H1 (cell line): ENCODE results near the gene PRR33. TPM values are rescaled to one million over a fixed set of nuclear protein-coding genes. Genes with fewer than 3 reads are reported as not detected.

Experiments
- CTCF ChIA-PET: fragments of 300-600 bp; sonication (Branson Sonifier 250); formaldehyde crosslinking; loops from one replicate; lab custom pipeline; 2021; ENCODE audit not compliant: partially characterized antibody; lab: Charles Lee
- POLR2A ChIA-PET: fragments of 300-600 bp; sonication (Branson Sonifier 250); formaldehyde crosslinking; loops from one replicate; lab custom pipeline; 2021; ENCODE audit warnings: inconsistent platforms; ENCODE audit not compliant: partially characterized antibody; lab: Charles Lee
- DNase-seq, 2 experiments: peaks; one replicate each; pipeline versions ENCODE4 v3.0.0 to v3.0.0-alpha.2; 2010 to 2022; ENCODE audit warnings: low spot score in 2 of 2, low read depth in 1 of 2, mixed read lengths in 1 of 2
- FAIRE-seq: peaks from 2 replicates; lab custom pipeline; 2011; peaks lifted over from hg19 to GRCh38; lab: Jason Lieb, UNC
- H2AFZ ChIP-seq: 2 replicates; pipeline ENCODE4 v1.8.1; 2012; ENCODE audit warnings: low read length, inconsistent platforms
- H2AK5ac ChIP-seq: 2 replicates; pipeline ENCODE4 v1.6.1; 2013; ENCODE audit warnings: low read depth, low read length
- H2BK120ac ChIP-seq: replicated peaks from 2 replicates; pipeline ENCODE3; 2013; ENCODE audit warnings: low read depth, low read length, inconsistent platforms
- H2BK12ac ChIP-seq: 2 replicates; pipeline ENCODE4 v1.6.1; 2013; ENCODE audit warnings: low read depth, low read length
- H2BK15ac ChIP-seq: 2 replicates; pipeline ENCODE4 v1.6.1; 2013; ENCODE audit warnings: low read length
- H2BK20ac ChIP-seq: 2 replicates; pipeline ENCODE4 v1.6.1; 2013; ENCODE audit warnings: low read length
- H2BK5ac ChIP-seq: 2 replicates; pipeline ENCODE4 v1.6.1; 2013; ENCODE audit warnings: low read depth, low read length
- H3K14ac ChIP-seq: 2 replicates; pipeline ENCODE4 v1.6.1; 2013; ENCODE audit warnings: inconsistent platforms; ENCODE audit not compliant: insufficient read length
- H3K18ac ChIP-seq: 2 replicates; pipeline ENCODE4 v1.6.1; 2013; ENCODE audit warnings: low read length; ENCODE audit errors: extremely low read depth
- H3K23ac ChIP-seq: 2 replicates; pipeline ENCODE4 v1.6.1; 2013; ENCODE audit warnings: inconsistent platforms; ENCODE audit not compliant: insufficient read length
- H3K23me2 ChIP-seq: 2 replicates; pipeline ENCODE4 v1.6.1; 2013; ENCODE audit warnings: low read depth, low read length
- H3K27ac ChIP-seq: 2 replicates; pipeline ENCODE4 v1.6.1; 2011; ENCODE audit warnings: low read depth, low read length, inconsistent platforms
- H3K27me3 ChIP-seq, 4 experiments: replicated peaks in 1 of 4; 1 replicate in 1 of 4; 2 replicates in 3 of 4; pipeline versions ENCODE4 v1.6.1 to v1.8.1; 2011 to 2013; ENCODE audit warnings: low read length in 3 of 4, mild to moderate bottlenecking in 3 of 4, inconsistent platforms in 2 of 4, mixed read lengths in 2 of 4, moderate library complexity in 1 of 4; ENCODE audit not compliant: control insufficient read depth in 3 of 4, insufficient read depth in 3 of 4; ENCODE audit errors: extremely low read depth in 1 of 4
- H3K36me3 ChIP-seq, 4 experiments: 2 replicates each; pipeline versions ENCODE4 v1.6.1 to v1.8.1; 2011 to 2013; ENCODE audit warnings: mild to moderate bottlenecking in 4 of 4, low read length in 3 of 4, moderate library complexity in 2 of 4, control low read depth in 1 of 4, inconsistent platforms in 1 of 4; ENCODE audit not compliant: insufficient read depth in 4 of 4, control insufficient read depth in 2 of 4
- H3K4ac ChIP-seq: replicated peaks from 2 replicates; pipeline ENCODE3; 2013; ENCODE audit warnings: low read length, low read depth, mixed read lengths, inconsistent platforms; ENCODE audit not compliant: insufficient read length
- H3K4me1 ChIP-seq, 4 experiments: replicated peaks in 1 of 4; 1 replicate in 1 of 4; 2 replicates in 3 of 4; pipeline versions ENCODE4 v1.6.1 to v1.8.1; 2011 to 2013; ENCODE audit warnings: low read length in 3 of 4, inconsistent platforms in 2 of 4, mixed read lengths in 1 of 4; ENCODE audit not compliant: insufficient read depth in 4 of 4, control insufficient read depth in 3 of 4
- H3K4me2 ChIP-seq, 2 experiments: 2 replicates each; pipeline versions ENCODE4 v1.6.1 to v1.8.1; 2011 to 2013; ENCODE audit warnings: low read depth in 2 of 2, low read length in 2 of 2, control low read depth in 1 of 2, inconsistent platforms in 1 of 2, mild to moderate bottlenecking in 1 of 2; ENCODE audit not compliant: insufficient read depth in 1 of 2
- H3K4me3 ChIP-seq, 4 experiments: fragments of 200-600, 300-600 bp in 1 of 4; sonication (generic), shearing (Covaris generic), sonication (Bioruptor Twin) in 1 of 4; 2 replicates each; pipeline versions ENCODE4 v1.5.1 to v1.8.1; 2011 to 2016; ENCODE audit warnings: low read length in 4 of 4, low read depth in 3 of 4, control low read depth in 2 of 4, inconsistent platforms in 2 of 4, mild to moderate bottlenecking in 2 of 4, mixed read lengths in 1 of 4, moderate library complexity in 1 of 4; ENCODE audit not compliant: insufficient read depth in 2 of 4; ENCODE audit errors: extremely low read depth in 1 of 4
- H3K56ac ChIP-seq: replicated peaks from 2 replicates; pipeline ENCODE3; 2013; ENCODE audit warnings: low read depth, mild to moderate bottlenecking, mixed read lengths, low read length, inconsistent platforms; ENCODE audit not compliant: insufficient read length
- H3K79me1 ChIP-seq: 2 replicates; pipeline ENCODE4 v1.6.1; 2013; ENCODE audit warnings: low read depth, low read length, control low read depth
- H3K79me2 ChIP-seq, 2 experiments: 2 replicates each; pipeline versions ENCODE4 v1.6.1 to v1.8.1; 2012 to 2013; ENCODE audit warnings: low read length in 2 of 2, mild to moderate bottlenecking in 2 of 2, inconsistent platforms in 1 of 2; ENCODE audit not compliant: insufficient read depth in 2 of 2, control insufficient read depth in 1 of 2
- H3K9ac ChIP-seq, 4 experiments: replicated peaks in 1 of 4; 1 replicate in 1 of 4; 2 replicates in 3 of 4; pipeline versions ENCODE4 v1.6.1 to v1.8.1; 2011 to 2013; ENCODE audit warnings: low read depth in 3 of 4, low read length in 3 of 4, control low read depth in 2 of 4, mild to moderate bottlenecking in 2 of 4, moderate library complexity in 2 of 4, inconsistent platforms in 1 of 4; ENCODE audit errors: extremely low read depth in 1 of 4
- H3K9me3 ChIP-seq, 2 experiments: 2 replicates each; pipeline versions ENCODE4 v1.6.1 to v1.8.1; 2012 to 2013; ENCODE audit warnings: mild to moderate bottlenecking in 2 of 2, moderate library complexity in 2 of 2, control low read depth in 1 of 2, inconsistent platforms in 1 of 2, low read depth in 1 of 2, low read length in 1 of 2, mixed read lengths in 1 of 2; ENCODE audit not compliant: insufficient read depth in 2 of 2
- H4K20me1 ChIP-seq, 2 experiments: replicated peaks in 1 of 2; 2 replicates each; pipeline versions ENCODE3 to v1.8.1; 2011 to 2013; ENCODE audit warnings: inconsistent platforms in 2 of 2, low read length in 2 of 2, mild to moderate bottlenecking in 1 of 2; ENCODE audit not compliant: insufficient read depth in 2 of 2, control insufficient read depth in 1 of 2
- H4K5ac ChIP-seq: 2 replicates; pipeline ENCODE4 v1.6.1; 2013; ENCODE audit warnings: low read length, low read depth, mixed read lengths, inconsistent platforms; ENCODE audit not compliant: insufficient read length
- H4K8ac ChIP-seq: 2 replicates; pipeline ENCODE4 v1.8.0; 2013; ENCODE audit warnings: mild to moderate bottlenecking, moderate library complexity, low read length, inconsistent platforms; ENCODE audit not compliant: insufficient read depth; ENCODE audit errors: extremely low read depth
- H4K91ac ChIP-seq: replicated peaks from 2 replicates; pipeline ENCODE3; 2013; ENCODE audit warnings: low read length, mixed read lengths, inconsistent platforms; ENCODE audit not compliant: insufficient read length
- CBX8 ChIP-seq: fragments of 300-800, 300-1000 bp; sonication (generic); IDR thresholded peaks from 2 replicates; pipeline ENCODE4 v1.7.1; 2016; ENCODE audit warnings: low read depth, low read length, borderline replicate concordance
- CHD2 ChIP-seq: IDR thresholded peaks from 2 replicates; pipeline ENCODE4 v1.6.1; 2012; ENCODE audit warnings: low read length, improper control_type of control experiment
- JUN ChIP-seq: IDR thresholded peaks from 2 replicates; pipeline ENCODE4 v1.6.1; 2011; ENCODE audit warnings: low read depth, mild to moderate bottlenecking, improper control_type of control experiment, low read length
- SIX5 ChIP-seq: IDR thresholded peaks from 2 replicates; pipeline ENCODE4 v1.6.1; 2011; ENCODE audit warnings: mild to moderate bottlenecking, low read depth, low read length
- WGBS, 2 experiments: shearing (Covaris generic) in 1 of 2; methylation state at CpG; one replicate each; pipeline versions ENCODE4 v1.1.6 to v1.1.7; 2013 to 2015; ENCODE audit warnings: low lambda C conversion rate in 2 of 2, mixed read lengths in 2 of 2, inconsistent platforms in 1 of 2, low coverage in 1 of 2, missing lambda C conversion rate in 1 of 2; ENCODE audit not compliant: insufficient replicate concordance in 2 of 2, insufficient coverage in 1 of 2, insufficient read length in 1 of 2; ENCODE audit errors: extremely low coverage in 1 of 2, missing lambda C conversion rate in 1 of 2; 5-methylcytosine and 5-hydroxymethylcytosine counted together
- polyA plus RNA-seq, 7 experiments: library from polyadenylated mRNA; depleted of rRNA in 3 of 7; stranded (reverse) in 5 of 7; unstranded in 2 of 7; fragments of >200 nt in 5 of 7; fragments of 200-250 nt in 2 of 7; gene quantifications; 1 replicate in 5 of 7; 2 replicates in 1 of 7; 4 replicates in 1 of 7; pipeline versions ENCODE4 v1.2.1 to v1.2.3, GENCODE V29; 2011 to 2013; ENCODE audit warnings: missing spikeins in 2 of 7, mixed read lengths in 2 of 7
- total RNA-seq: library from RNA; stranded (reverse); fragmentation: NEBNext Ultra II Directional; extraction: Animal tissue kit (Norgen Biotek cat#: 25700); gene quantifications from 2 replicates; pipeline ENCODE4 v1.2.1, GENCODE V29; 2021
- TF ChIP-seq, protein P1 (sequence below): IDR thresholded peaks from 2 replicates; pipeline ENCODE4 v1.6.1; 2012; ENCODE audit warnings: inconsistent platforms

PRR33 gene
- total and polyA plus RNA-seq, 2 of the 8 experiments (the other 6 are each of a cell fraction or from before 2014, with no cell fraction given) = 0.02 TPM; not detected in 1

- Histone ChIP-seq H3K4me1 (peaks cover 0 to 3% (median 0%) of the 10 kb centered on the region in 4 experiments; a peak in 2 of 7 replicates), H2BK5ac (no peak overlapping the region), H2BK15ac (no peak overlapping the region), H3K56ac (no peak overlapping the region), H4K5ac (no peak overlapping the region), H3K18ac (no peak overlapping the region; the same call in 1 of the 2 replicates), H4K8ac (no peak overlapping the region), H4K91ac (no peak overlapping the region), H3K4me2 (no peak overlapping the region), H2BK120ac (no peak overlapping the region), H3K4ac (no peak overlapping the region), H2AK5ac (no peak overlapping the region), H3K9me3 (no peaks in the 10 kb centered on the region), H2AFZ (no peak overlapping the region), H2BK12ac (no peak overlapping the region), H3K36me3 (no peaks in the 10 kb centered on the region), H3K23me2 (no peaks in the 10 kb centered on the region), H3K27me3 (no peaks in the 10 kb centered on the region), H3K79me1 (no peaks in the 10 kb centered on the region), H3K9ac (no peak overlapping the region)
- ChIA-PET POLR2A (no interaction called here), CTCF (interaction anchor here (0.9 to 3.7 kb wide), 9 partner anchors 8 to 309 kb away, joined by 3 to 34 read pairs (median 4); no protein-coding TSS in a partner anchor)
- no peak for FAIRE-seq
- DNase-seq = no peak
- WGBS, 2 experiments = 97% methylated on average over 19 of the region's 37 CpGs; no CpG with 5 or more reads in 1 of the 2 experiments
- TF ChIP-seq JUN (no peak), CHD2 (no peak), CBX8 (no peak), SIX5 (no peak)
- TF ChIP-seq, protein P1, sequence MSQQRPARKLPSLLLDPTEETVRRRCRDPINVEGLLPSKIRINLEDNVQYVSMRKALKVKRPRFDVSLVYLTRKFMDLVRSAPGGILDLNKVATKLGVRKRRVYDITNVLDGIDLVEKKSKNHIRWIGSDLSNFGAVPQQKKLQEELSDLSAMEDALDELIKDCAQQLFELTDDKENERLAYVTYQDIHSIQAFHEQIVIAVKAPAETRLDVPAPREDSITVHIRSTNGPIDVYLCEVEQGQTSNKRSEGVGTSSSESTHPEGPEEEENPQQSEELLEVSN = no peak
- TF ChIP-seq, all 59 proteins: peak for 0
- no peak overlapping the region for H3K14ac ChIP-seq
- no peaks in the 10 kb centered on the region for H3K79me2 ChIP-seq
- no peaks in the 10 kb centered on the region for H4K20me1 ChIP-seq
- no peak overlapping the region for H3K27ac ChIP-seq
- H2BK20ac ChIP-seq = no peak overlapping the region
- no peak overlapping the region for H3K4me3 ChIP-seq
- no peak overlapping the region for H3K23ac ChIP-seq
Observed at GRCh38 chr11:1840780-1841480, 50.8 kb downstream of the PRR33 start.
